Liver (tissue), 3 donors: ENCODE measurements around the gene CLK4.

ENCODE experiments used
- GABPA ChIP-seq, 2 donors: IDR thresholded peaks in 1 of 2; conservative IDR thresholded peaks in 1 of 2; 2 replicates each; pipeline ENCODE4 v1.6.1; 2016; ENCODE audit warnings: antibody characterized with exemption in 2 of 2, mild to moderate bottlenecking in 1 of 2, moderate library complexity in 1 of 2
- JUND ChIP-seq, 2 donors: IDR thresholded peaks; 2 replicates each; pipeline ENCODE4 v1.6.1; 2016; ENCODE audit warnings: antibody characterized with exemption in 2 of 2
- RAD21 ChIP-seq, 2 donors: IDR thresholded peaks; 2 replicates each; pipeline ENCODE4 v1.6.1; 2016; ENCODE audit warnings: antibody characterized with exemption in 2 of 2, mild to moderate bottlenecking in 2 of 2
- TAF1 ChIP-seq: conservative IDR thresholded peaks from 2 replicates; pipeline ENCODE4 v1.6.1; 2016; ENCODE audit warnings: antibody characterized with exemption, mild to moderate bottlenecking
- YY1 ChIP-seq: IDR thresholded peaks from 2 replicates; pipeline ENCODE4 v1.6.1; 2016; ENCODE audit warnings: antibody characterized with exemption, mild to moderate bottlenecking
- TF ChIP-seq, protein P1 (sequence below): fragments of 150-350 bp; IDR thresholded peaks from 2 replicates; pipeline ENCODE4 v1.5.1; 2017; ENCODE audit warnings: improper control_type of control experiment, low read depth, low read length; ENCODE audit not compliant: missing input control
- TF ChIP-seq, protein P2 (sequence below): IDR thresholded peaks from 2 replicates; pipeline ENCODE4 v1.6.1; 2016; ENCODE audit warnings: antibody characterized with exemption
- TF ChIP-seq, protein P3 (sequence below): IDR thresholded peaks from 2 replicates; pipeline ENCODE4 v1.6.1; 2016; ENCODE audit warnings: antibody characterized with exemption, mild to moderate bottlenecking
- TF ChIP-seq, protein P4 (sequence below): IDR thresholded peaks from 2 replicates; pipeline ENCODE4 v1.6.1; 2016; ENCODE audit warnings: antibody characterized with exemption
- donor health status: healthy.
- donor health status: healthy.

DNA sequence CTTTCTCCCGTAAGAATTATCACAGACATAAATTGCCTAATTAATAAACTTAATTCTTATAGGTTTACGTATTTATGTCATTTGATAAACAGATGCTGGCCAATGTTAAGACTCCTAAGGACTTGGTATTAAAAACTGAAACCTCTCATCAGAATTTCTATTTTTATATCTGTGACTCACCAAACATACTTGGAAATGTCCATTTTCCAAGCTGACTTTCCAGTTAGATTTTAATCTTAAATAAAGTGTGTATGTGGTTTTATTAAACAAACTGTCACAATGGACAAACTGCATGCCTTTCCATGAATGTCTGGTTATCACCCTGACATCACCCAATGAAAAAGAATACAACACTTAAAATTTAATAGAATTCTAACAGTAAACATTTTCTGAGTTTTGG, 24.1 kb downstream of the CLK4 start:
- TF ChIP-seq, protein P1, sequence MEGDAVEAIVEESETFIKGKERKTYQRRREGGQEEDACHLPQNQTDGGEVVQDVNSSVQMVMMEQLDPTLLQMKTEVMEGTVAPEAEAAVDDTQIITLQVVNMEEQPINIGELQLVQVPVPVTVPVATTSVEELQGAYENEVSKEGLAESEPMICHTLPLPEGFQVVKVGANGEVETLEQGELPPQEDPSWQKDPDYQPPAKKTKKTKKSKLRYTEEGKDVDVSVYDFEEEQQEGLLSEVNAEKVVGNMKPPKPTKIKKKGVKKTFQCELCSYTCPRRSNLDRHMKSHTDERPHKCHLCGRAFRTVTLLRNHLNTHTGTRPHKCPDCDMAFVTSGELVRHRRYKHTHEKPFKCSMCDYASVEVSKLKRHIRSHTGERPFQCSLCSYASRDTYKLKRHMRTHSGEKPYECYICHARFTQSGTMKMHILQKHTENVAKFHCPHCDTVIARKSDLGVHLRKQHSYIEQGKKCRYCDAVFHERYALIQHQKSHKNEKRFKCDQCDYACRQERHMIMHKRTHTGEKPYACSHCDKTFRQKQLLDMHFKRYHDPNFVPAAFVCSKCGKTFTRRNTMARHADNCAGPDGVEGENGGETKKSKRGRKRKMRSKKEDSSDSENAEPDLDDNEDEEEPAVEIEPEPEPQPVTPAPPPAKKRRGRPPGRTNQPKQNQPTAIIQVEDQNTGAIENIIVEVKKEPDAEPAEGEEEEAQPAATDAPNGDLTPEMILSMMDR: no peak
- TF ChIP-seq TAF1 (no peak), RAD21 (IDR thresholded peaks at IDR 0.05) (no peak), JUND (IDR thresholded peaks at IDR 0.05) (no peak), YY1 (no peak), GABPA (IDR thresholded peaks at IDR 0.05 in 1 of 2, conservative IDR thresholded peaks at IDR 0.05 in 1 of 2) (no peak)
- TF ChIP-seq, protein P2, sequence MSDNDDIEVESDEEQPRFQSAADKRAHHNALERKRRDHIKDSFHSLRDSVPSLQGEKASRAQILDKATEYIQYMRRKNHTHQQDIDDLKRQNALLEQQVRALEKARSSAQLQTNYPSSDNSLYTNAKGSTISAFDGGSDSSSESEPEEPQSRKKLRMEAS: no peak
- TF ChIP-seq, protein P3, sequence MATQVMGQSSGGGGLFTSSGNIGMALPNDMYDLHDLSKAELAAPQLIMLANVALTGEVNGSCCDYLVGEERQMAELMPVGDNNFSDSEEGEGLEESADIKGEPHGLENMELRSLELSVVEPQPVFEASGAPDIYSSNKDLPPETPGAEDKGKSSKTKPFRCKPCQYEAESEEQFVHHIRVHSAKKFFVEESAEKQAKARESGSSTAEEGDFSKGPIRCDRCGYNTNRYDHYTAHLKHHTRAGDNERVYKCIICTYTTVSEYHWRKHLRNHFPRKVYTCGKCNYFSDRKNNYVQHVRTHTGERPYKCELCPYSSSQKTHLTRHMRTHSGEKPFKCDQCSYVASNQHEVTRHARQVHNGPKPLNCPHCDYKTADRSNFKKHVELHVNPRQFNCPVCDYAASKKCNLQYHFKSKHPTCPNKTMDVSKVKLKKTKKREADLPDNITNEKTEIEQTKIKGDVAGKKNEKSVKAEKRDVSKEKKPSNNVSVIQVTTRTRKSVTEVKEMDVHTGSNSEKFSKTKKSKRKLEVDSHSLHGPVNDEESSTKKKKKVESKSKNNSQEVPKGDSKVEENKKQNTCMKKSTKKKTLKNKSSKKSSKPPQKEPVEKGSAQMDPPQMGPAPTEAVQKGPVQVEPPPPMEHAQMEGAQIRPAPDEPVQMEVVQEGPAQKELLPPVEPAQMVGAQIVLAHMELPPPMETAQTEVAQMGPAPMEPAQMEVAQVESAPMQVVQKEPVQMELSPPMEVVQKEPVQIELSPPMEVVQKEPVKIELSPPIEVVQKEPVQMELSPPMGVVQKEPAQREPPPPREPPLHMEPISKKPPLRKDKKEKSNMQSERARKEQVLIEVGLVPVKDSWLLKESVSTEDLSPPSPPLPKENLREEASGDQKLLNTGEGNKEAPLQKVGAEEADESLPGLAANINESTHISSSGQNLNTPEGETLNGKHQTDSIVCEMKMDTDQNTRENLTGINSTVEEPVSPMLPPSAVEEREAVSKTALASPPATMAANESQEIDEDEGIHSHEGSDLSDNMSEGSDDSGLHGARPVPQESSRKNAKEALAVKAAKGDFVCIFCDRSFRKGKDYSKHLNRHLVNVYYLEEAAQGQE: no peak
- TF ChIP-seq, protein P4, sequence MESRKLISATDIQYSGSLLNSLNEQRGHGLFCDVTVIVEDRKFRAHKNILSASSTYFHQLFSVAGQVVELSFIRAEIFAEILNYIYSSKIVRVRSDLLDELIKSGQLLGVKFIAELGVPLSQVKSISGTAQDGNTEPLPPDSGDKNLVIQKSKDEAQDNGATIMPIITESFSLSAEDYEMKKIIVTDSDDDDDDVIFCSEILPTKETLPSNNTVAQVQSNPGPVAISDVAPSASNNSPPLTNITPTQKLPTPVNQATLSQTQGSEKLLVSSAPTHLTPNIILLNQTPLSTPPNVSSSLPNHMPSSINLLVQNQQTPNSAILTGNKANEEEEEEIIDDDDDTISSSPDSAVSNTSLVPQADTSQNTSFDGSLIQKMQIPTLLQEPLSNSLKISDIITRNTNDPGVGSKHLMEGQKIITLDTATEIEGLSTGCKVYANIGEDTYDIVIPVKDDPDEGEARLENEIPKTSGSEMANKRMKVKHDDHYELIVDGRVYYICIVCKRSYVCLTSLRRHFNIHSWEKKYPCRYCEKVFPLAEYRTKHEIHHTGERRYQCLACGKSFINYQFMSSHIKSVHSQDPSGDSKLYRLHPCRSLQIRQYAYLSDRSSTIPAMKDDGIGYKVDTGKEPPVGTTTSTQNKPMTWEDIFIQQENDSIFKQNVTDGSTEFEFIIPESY: no peak
